K562 (cell line): ENCODE results near the gene TSG101. TPM values are rescaled to one million over a fixed set of nuclear protein-coding genes. Genes with fewer than 3 reads are reported as not detected.

Source experiments
- CBX2 ChIP-seq: fragments of 200-600 bp; sonication (generic); IDR thresholded peaks from one replicate; pipeline ENCODE4 v1.6.1; 2012; ENCODE audit warnings: mild to moderate bottlenecking, low read length, inconsistent platforms; ENCODE audit not compliant: insufficient read depth, poor library complexity, severe bottlenecking
- DDX20 ChIP-seq: fragments of 450-650 bp; IDR thresholded peaks from 2 replicates; pipeline ENCODE4 v1.6.1; 2016; ENCODE audit warnings: missing genetic modification characterization, low read depth, mild to moderate bottlenecking, missing compliant biosample characterization, moderate library complexity
- ESRRA ChIP-seq: fragments of 450-650 bp; IDR thresholded peaks from 2 replicates; pipeline ENCODE4 v1.6.1; 2014; ENCODE audit warnings: low read depth, mild to moderate bottlenecking, moderate library complexity, borderline replicate concordance
- MAFF ChIP-seq: IDR thresholded peaks from 2 replicates; pipeline ENCODE4 v1.6.1; 2012; ENCODE audit warnings: low read length, improper control_type of control experiment
- NUFIP1 ChIP-seq: fragments of 450-650 bp; IDR thresholded peaks from 2 replicates; pipeline ENCODE4 v1.6.1; 2018; ENCODE audit not compliant: partially characterized antibody
- PHF20 ChIP-seq: fragments of 450-650 bp; IDR thresholded peaks from 2 replicates; pipeline ENCODE4 v1.6.1; 2018; ENCODE audit not compliant: partially characterized antibody
- PYGO2 ChIP-seq: fragments of 450-650 bp; IDR thresholded peaks from 2 replicates; pipeline ENCODE4 v1.6.1; 2016; ENCODE audit warnings: mild to moderate bottlenecking, missing genetic modification characterization, moderate library complexity, missing compliant biosample characterization
- SLC30A9 ChIP-seq: fragments of 250-450 bp; sonication (Bioruptor Pico); IDR thresholded peaks from 2 replicates; pipeline ENCODE4 v1.8.0; 2022; ENCODE audit warnings: mild to moderate bottlenecking, moderate library complexity
- SMAD4 ChIP-seq: fragments of 250-450 bp; sonication (Bioruptor Pico); conservative IDR thresholded peaks from 2 replicates; pipeline ENCODE4 v1.8.0; 2021; ENCODE audit warnings: inconsistent platforms, mild to moderate bottlenecking, moderate library complexity
- SMARCA5 ChIP-seq: fragments of 450-650 bp; IDR thresholded peaks from 2 replicates; pipeline ENCODE4 v1.6.1; 2016
- SPI1 ChIP-seq: IDR thresholded peaks from 2 replicates; pipeline ENCODE4 v1.6.1; 2011; ENCODE audit warnings: low read depth, low read length, control low read depth, borderline replicate concordance
- SRF ChIP-seq, 2 experiments: fragments of 250-450, 450-650 bp in 1 of 2; sonication (Bioruptor Pico) in 1 of 2; sonication (generic) in 1 of 2; formaldehyde crosslinking; IDR thresholded peaks; 2 replicates each; pipeline versions ENCODE4 v1.5.0 to v1.5.1; 2020 to 2022; ENCODE audit warnings: mild to moderate bottlenecking in 1 of 2, missing genetic modification reagents in 1 of 2
- WHSC1 ChIP-seq: IDR thresholded peaks from one replicate; pipeline ENCODE4 v1.6.1; 2012; ENCODE audit warnings: low read length, control low read depth, inconsistent platforms
- ZNF217 ChIP-seq: sonication (generic); formaldehyde crosslinking; IDR thresholded peaks from 2 replicates; pipeline ENCODE4 v1.8.0; 2022; ENCODE audit warnings: mild to moderate bottlenecking, missing genetic modification reagents
- ZNF282 ChIP-seq: sonication (generic); formaldehyde crosslinking; IDR thresholded peaks from 2 replicates; pipeline ENCODE4 v1.8.1; 2023; ENCODE audit warnings: missing genetic modification reagents
- ZNF431 ChIP-seq: sonication (generic); formaldehyde crosslinking; IDR thresholded peaks from 2 replicates; pipeline ENCODE4 v1.8.0; 2022; ENCODE audit warnings: mild to moderate bottlenecking, missing genetic modification reagents
- ZNF668 ChIP-seq: fragments of 250-450 bp; sonication (Bioruptor Pico); IDR thresholded peaks from 2 replicates; pipeline ENCODE4 v1.8.0; 2022; ENCODE audit warnings: mild to moderate bottlenecking, inconsistent platforms
- polyA plus RNA-seq, 8 experiments: library from polyadenylated mRNA; depleted of rRNA in 4 of 8; stranded (reverse) in 5 of 8; unstranded in 3 of 8; fragments of >200 nt; fragmentation: Nextera tagmentation in 2 of 8; fragmentation: Illumina TruSeq in 1 of 8; extraction: Ambion mirVana in 2 of 8; extraction: Trizol in 1 of 8; gene quantifications; 2 replicates each; pipeline versions ENCODE4 v1.2.1 to v1.2.3, GENCODE V29; 2011 to 2014; ENCODE audit warnings: inconsistent platforms in 1 of 8, missing spikeins in 1 of 8
- total RNA-seq, 7 experiments: library from RNA; depleted of rRNA in 6 of 7; stranded (reverse); fragments of >200 nt in 6 of 7; fragmentation: Illumina TruSeq in 2 of 7; extraction: Trizol in 2 of 7; gene quantifications; 2 replicates each; pipeline versions ENCODE4 v1.2.1 to v1.2.3, GENCODE V29; 2011 to 2021; ENCODE audit warnings: low replicate concordance in 1 of 7
- TF ChIP-seq, protein P1 (sequence below): fragments of 450-650 bp; IDR thresholded peaks from 2 replicates; pipeline ENCODE4 v1.6.1; 2016; ENCODE audit warnings: mild to moderate bottlenecking
- TF ChIP-seq, protein P2 (sequence below), 2 experiments: fragments of 450-650 bp in 1 of 2; sonication (generic) in 1 of 2; formaldehyde crosslinking in 1 of 2; IDR thresholded peaks in 1 of 2; conservative IDR thresholded peaks in 1 of 2; 2 replicates each; pipeline versions ENCODE4 v1.6.1 to v1.8.1; 2016 to 2023; ENCODE audit warnings: mild to moderate bottlenecking in 2 of 2, moderate library complexity in 2 of 2, inconsistent platforms in 1 of 2, missing genetic modification reagents in 1 of 2
- TF ChIP-seq, protein P3 (sequence below): fragments of 250-450 bp; sonication (Bioruptor Pico); IDR thresholded peaks from 2 replicates; pipeline ENCODE4 v1.5.0; 2021; ENCODE audit warnings: mild to moderate bottlenecking, borderline replicate concordance
- TF ChIP-seq, protein P4 (sequence below): fragments of 250-450 bp; sonication (Bioruptor Pico); IDR thresholded peaks from 2 replicates; pipeline ENCODE4 v1.5.1; 2021; ENCODE audit warnings: mild to moderate bottlenecking

TSG101 gene
- total and polyA plus RNA-seq, 9 of the 15 experiments (the other 6 are each of a cell fraction or from before 2014, with no cell fraction given), result 24.6 to 141 (median 60.0) TPM

DNA sequence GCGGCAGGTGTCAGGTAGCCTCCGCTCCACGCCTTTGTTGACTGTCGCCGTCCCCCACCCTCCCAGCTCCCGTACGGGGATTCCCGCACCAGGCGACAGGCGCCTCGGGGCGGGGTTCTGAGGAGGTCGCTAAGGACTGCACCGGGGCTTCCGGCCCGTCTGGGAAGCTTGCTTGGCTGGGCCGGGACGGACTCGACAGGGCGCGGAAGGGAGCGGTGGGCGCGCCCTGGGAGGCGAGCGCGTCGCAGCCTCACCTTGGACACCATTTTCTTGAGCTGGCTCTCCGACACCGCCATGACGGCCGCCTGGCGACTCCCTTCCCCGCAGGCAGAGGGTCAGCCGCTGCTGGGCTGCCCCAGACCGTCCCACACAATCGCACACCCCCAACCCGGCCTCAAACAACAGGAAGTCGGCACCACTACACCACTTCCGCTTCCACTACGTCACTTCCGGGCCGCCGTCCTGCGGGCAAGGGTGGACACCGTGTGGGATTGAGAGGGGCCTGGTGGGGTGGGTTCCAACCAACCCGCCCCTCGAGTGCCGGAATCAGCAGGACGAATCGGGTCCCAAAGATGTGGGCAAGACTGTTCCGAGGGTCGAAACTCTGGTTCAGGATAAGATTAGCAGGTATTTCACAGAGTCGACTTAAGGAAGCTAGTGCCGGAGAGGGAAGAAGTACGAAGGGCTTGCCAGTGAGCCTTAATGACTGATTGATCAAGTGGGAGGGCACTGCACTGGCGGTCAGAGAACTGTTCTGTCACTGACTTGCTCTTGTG is at the start of gene TSG101 (continued):
- TF ChIP-seq, protein P1, sequence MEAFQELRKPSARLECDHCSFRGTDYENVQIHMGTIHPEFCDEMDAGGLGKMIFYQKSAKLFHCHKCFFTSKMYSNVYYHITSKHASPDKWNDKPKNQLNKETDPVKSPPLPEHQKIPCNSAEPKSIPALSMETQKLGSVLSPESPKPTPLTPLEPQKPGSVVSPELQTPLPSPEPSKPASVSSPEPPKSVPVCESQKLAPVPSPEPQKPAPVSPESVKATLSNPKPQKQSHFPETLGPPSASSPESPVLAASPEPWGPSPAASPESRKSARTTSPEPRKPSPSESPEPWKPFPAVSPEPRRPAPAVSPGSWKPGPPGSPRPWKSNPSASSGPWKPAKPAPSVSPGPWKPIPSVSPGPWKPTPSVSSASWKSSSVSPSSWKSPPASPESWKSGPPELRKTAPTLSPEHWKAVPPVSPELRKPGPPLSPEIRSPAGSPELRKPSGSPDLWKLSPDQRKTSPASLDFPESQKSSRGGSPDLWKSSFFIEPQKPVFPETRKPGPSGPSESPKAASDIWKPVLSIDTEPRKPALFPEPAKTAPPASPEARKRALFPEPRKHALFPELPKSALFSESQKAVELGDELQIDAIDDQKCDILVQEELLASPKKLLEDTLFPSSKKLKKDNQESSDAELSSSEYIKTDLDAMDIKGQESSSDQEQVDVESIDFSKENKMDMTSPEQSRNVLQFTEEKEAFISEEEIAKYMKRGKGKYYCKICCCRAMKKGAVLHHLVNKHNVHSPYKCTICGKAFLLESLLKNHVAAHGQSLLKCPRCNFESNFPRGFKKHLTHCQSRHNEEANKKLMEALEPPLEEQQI, result no peak
- TF ChIP-seq SRF (CRISPR knock-in tag; IDR thresholded peaks at IDR 0.05), result peak in 1 of 2 experiments; percentile 20; a peak in 1 of 4 replicates
- TF ChIP-seq ZNF668 (CRISPR knock-in tag), result no peak
- TF ChIP-seq ZNF431 (CRISPR knock-in tag), result peak; percentile 32; the same call in 1 of the 2 replicates
- peak; percentile 81 for TF ChIP-seq ESRRA
- TF ChIP-seq SMAD4 (CRISPR knock-in tag), result peak; percentile 66; the same call in 1 of the 2 replicates
- TF ChIP-seq WHSC1, result no peak
- TF ChIP-seq DDX20 (tag), result no peak
- no peak for TF ChIP-seq CBX2
- TF ChIP-seq SPI1, result peak; percentile 88
- no peak for TF ChIP-seq SMARCA5
- no peak for TF ChIP-seq SLC30A9
- TF ChIP-seq ZNF217, result no peak
- no peak for TF ChIP-seq NUFIP1
- TF ChIP-seq, protein P2, sequence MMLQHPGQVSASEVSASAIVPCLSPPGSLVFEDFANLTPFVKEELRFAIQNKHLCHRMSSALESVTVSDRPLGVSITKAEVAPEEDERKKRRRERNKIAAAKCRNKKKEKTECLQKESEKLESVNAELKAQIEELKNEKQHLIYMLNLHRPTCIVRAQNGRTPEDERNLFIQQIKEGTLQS (IDR thresholded peaks at IDR 0.05), result peak; percentile 49; the same call in 1 of the 2 replicates
- TF ChIP-seq, protein P2 (CRISPR knock-in tag; conservative IDR thresholded peaks at IDR 0.05), result peak; percentile 28; the same call in 1 of the 2 replicates
- TF ChIP-seq, protein P3, sequence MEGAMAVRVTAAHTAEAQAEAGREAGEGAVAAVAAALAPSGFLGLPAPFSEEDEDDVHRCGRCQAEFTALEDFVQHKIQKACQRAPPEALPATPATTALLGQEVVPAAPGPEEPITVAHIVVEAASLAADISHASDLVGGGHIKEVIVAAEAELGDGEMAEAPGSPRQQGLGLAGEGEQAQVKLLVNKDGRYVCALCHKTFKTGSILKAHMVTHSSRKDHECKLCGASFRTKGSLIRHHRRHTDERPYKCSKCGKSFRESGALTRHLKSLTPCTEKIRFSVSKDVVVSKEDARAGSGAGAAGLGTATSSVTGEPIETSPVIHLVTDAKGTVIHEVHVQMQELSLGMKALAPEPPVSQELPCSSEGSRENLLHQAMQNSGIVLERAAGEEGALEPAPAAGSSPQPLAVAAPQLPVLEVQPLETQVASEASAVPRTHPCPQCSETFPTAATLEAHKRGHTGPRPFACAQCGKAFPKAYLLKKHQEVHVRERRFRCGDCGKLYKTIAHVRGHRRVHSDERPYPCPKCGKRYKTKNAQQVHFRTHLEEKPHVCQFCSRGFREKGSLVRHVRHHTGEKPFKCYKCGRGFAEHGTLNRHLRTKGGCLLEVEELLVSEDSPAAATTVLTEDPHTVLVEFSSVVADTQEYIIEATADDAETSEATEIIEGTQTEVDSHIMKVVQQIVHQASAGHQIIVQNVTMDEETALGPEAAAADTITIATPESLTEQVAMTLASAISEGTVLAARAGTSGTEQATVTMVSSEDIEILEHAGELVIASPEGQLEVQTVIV (CRISPR knock-in tag), result no peak
- no peak for TF ChIP-seq ZNF282 (CRISPR knock-in tag)
- TF ChIP-seq, protein P4, sequence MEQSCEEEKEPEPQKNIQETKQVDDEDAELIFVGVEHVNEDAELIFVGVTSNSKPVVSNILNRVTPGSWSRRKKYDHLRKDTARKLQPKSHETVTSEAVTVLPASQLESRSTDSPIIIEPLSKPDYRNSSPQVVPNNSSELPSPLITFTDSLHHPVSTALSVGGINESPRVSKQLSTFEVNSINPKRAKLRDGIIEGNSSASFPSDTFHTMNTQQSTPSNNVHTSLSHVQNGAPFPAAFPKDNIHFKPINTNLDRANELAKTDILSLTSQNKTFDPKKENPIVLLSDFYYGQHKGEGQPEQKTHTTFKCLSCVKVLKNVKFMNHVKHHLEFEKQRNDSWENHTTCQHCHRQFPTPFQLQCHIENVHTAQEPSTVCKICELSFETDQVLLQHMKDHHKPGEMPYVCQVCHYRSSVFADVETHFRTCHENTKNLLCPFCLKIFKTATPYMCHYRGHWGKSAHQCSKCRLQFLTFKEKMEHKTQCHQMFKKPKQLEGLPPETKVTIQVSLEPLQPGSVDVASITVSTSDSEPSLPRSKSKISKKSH, result no peak
- TF ChIP-seq MAFF, result no peak
- TF ChIP-seq PYGO2 (tag), result no peak
- peak; percentile 97 for TF ChIP-seq PHF20
